Neural cell (in vitro differentiated cells): ENCODE measurements around the gene AK2. TPM values are rescaled to one million over a fixed set of nuclear protein-coding genes. Genes with fewer than 3 reads are reported as not detected.

Source experiments
- H2AFZ ChIP-seq: fragments of 200-600, 300-800 bp; sonication (generic), shearing (Covaris generic); 2 replicates; pipeline ENCODE4 v1.6.0; 2014; ENCODE audit warnings: low read depth, mild to moderate bottlenecking, antibody characterized with exemption, low read length, moderate library complexity
- H3F3A ChIP-seq: fragments of 200-600 bp; shearing (Covaris generic); 2 replicates; pipeline ENCODE4 v1.6.1; 2016; ENCODE audit warnings: mild to moderate bottlenecking, moderate library complexity, mixed read lengths, antibody characterized with exemption, low read length; ENCODE audit not compliant: insufficient read depth, poor library complexity, severe bottlenecking
- H3K27ac ChIP-seq: fragments of 200-600, 300-800 bp; sonication (generic), shearing (Covaris generic); 2 replicates; pipeline ENCODE4 v1.5.1; 2014; ENCODE audit warnings: mild to moderate bottlenecking, low read length, moderate library complexity
- H3K27me3 ChIP-seq: fragments of 300-800, 200-600 bp; sonication (generic), shearing (Covaris generic); 2 replicates; pipeline ENCODE4 v1.6.0; 2014; ENCODE audit warnings: mild to moderate bottlenecking, low read depth, low read length, moderate library complexity; ENCODE audit not compliant: insufficient read depth
- H3K36me3 ChIP-seq: fragments of 300-800, 200-600 bp; sonication (generic), shearing (Covaris generic); 2 replicates; pipeline ENCODE4 v1.5.1; 2014; ENCODE audit warnings: mild to moderate bottlenecking, antibody characterized with exemption, low read length, moderate library complexity; ENCODE audit not compliant: insufficient read depth
- H3K4me2 ChIP-seq: fragments of 300-800, 200-600 bp; sonication (generic), shearing (Covaris generic); 2 replicates; pipeline ENCODE4 v1.6.0; 2014; ENCODE audit warnings: mild to moderate bottlenecking, low read length
- H3K4me3 ChIP-seq: fragments of 300-800, 200-600 bp; sonication (generic), shearing (Covaris generic); 2 replicates; pipeline ENCODE4 v1.5.1; 2014; ENCODE audit warnings: mild to moderate bottlenecking, low read length, moderate library complexity
- H3K79me2 ChIP-seq: fragments of 200-600 bp; shearing (Covaris generic); replicated peaks from 2 replicates; pipeline ENCODE4 v1.6.0; 2014; ENCODE audit warnings: mild to moderate bottlenecking, low read length, moderate library complexity; ENCODE audit not compliant: insufficient read depth
- H3K9ac ChIP-seq: fragments of 300-800, 200-600 bp; sonication (generic), shearing (Covaris generic); 2 replicates; pipeline ENCODE4 v1.6.1; 2016; ENCODE audit warnings: mild to moderate bottlenecking, low read length, mixed read lengths
- H3K9me2 ChIP-seq: fragments of 200-600 bp; shearing (Covaris generic); 2 replicates; pipeline ENCODE4 v1.6.1; 2016; ENCODE audit warnings: mild to moderate bottlenecking, low read length, mixed read lengths; ENCODE audit not compliant: insufficient read depth
- H3K9me3 ChIP-seq: fragments of 200-600, 300-800 bp; sonication (generic), shearing (Covaris generic); 2 replicates; pipeline ENCODE4 v1.6.1; 2016; ENCODE audit warnings: mild to moderate bottlenecking, mixed run types, low read length, moderate library complexity, mixed read lengths
- H4K20me1 ChIP-seq: fragments of 200-600 bp; shearing (Covaris generic); 2 replicates; pipeline ENCODE4 v1.6.1; 2016; ENCODE audit warnings: mild to moderate bottlenecking, mixed run types; ENCODE audit not compliant: insufficient read depth
- EP300 ChIP-seq: fragments of 450-650 bp; conservative IDR thresholded peaks from 2 replicates; pipeline ENCODE4 v1.6.1; 2014; ENCODE audit warnings: antibody characterized with exemption, mild to moderate bottlenecking, moderate library complexity; ENCODE audit not compliant: poor library complexity, severe bottlenecking
- EZH2 ChIP-seq: fragments of 200-600, 300-800 bp; shearing (Covaris generic), sonication (generic); IDR thresholded peaks from 2 replicates; pipeline ENCODE4 v1.6.1; 2014; ENCODE audit warnings: antibody characterized with exemption, low read length, borderline replicate concordance, mild to moderate bottlenecking; ENCODE audit not compliant: insufficient read depth, poor library complexity, severe bottlenecking
- MXI1 ChIP-seq: fragments of 450-650 bp; conservative IDR thresholded peaks from 2 replicates; pipeline ENCODE4 v1.6.1; 2014; ENCODE audit warnings: antibody characterized with exemption, mild to moderate bottlenecking; ENCODE audit not compliant: poor library complexity, severe bottlenecking
- POLR2AphosphoS5 ChIP-seq: IDR thresholded peaks from 2 replicates; pipeline ENCODE4 v1.6.1; 2012
- RAD21 ChIP-seq: fragments of 450-650 bp; conservative IDR thresholded peaks from 2 replicates; pipeline ENCODE4 v1.6.1; 2014; ENCODE audit warnings: antibody characterized with exemption, mild to moderate bottlenecking, moderate library complexity
- SMC3 ChIP-seq: fragments of 450-650 bp; conservative IDR thresholded peaks from 2 replicates; pipeline ENCODE4 v1.6.1; 2014; ENCODE audit warnings: antibody characterized with exemption, mild to moderate bottlenecking, moderate library complexity; ENCODE audit not compliant: poor library complexity
- TAF1 ChIP-seq: IDR thresholded peaks from 2 replicates; pipeline ENCODE4 v1.6.1; 2012; ENCODE audit warnings: low read depth
- polyA plus RNA-seq: library from polyadenylated mRNA; depleted of rRNA; stranded (reverse); fragments of >200 nt; gene quantifications from 2 replicates; pipeline ENCODE4 v1.2.3, GENCODE V29; 2014
- TF ChIP-seq, protein P1 (sequence below): fragments of 450-650 bp; IDR thresholded peaks from 2 replicates; pipeline ENCODE4 v1.5.1; 2014; ENCODE audit warnings: antibody characterized with exemption, mild to moderate bottlenecking, moderate library complexity; ENCODE audit not compliant: poor library complexity, severe bottlenecking
- TF ChIP-seq, protein P2 (sequence below): IDR thresholded peaks from 2 replicates; pipeline ENCODE4 v1.6.1; 2012; ENCODE audit warnings: borderline replicate concordance

Gene AK2
- polyA plus RNA-seq, 1 donor from 2014 or later, result 107 TPM

DNA sequence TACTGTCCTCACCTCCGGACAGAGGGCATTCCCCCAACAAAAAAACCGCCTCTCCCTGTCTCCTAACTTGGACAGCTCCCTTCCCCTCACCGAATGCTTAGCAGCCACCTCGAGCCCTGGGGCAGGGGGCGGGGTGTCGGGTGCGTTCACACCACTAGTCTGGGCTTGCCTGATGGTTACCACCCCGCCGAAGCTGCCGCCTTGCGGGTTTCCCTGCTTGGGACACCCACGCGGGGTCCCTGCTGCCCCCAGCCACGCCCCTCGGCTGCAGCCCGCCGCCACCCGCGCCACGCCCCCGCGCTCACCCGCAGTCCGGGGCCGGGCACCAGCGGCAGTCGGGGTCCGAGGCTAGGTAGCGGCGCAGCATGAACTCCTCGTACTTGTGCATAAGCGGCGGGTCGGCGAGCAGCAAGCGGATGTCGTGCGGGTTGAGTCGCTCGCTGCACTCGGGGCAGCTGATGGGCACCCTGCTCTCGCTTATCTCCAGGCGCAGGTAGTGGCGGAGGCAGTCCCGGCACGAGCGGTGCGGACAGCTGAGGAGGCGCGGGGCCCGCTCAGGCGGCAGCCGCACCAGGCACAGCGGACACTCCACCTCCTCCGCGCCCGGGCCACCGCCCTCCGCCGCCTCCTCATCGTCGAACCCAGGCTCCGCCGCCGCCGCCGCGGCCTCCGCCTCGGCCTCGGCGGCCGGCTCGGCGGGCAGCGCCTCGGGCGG, 72.8 kb downstream of the AK2 start:
- no peaks in the 10 kb centered on the region for H3F3A ChIP-seq
- peak overlapping the region; percentile 91 for H3K4me3 ChIP-seq
- H3K27ac ChIP-seq, result peak overlapping the region; percentile 72
- H3K9me2 ChIP-seq, result no peaks in the 10 kb centered on the region
- peaks cover 39% of the 10 kb centered on the region for H3K79me2 ChIP-seq
- peak overlapping the region; percentile 25 for H3K4me2 ChIP-seq
- no peaks in the 10 kb centered on the region for H3K36me3 ChIP-seq
- H3K9ac ChIP-seq, result peak overlapping the region; percentile 85
- no peak overlapping the region for H2AFZ ChIP-seq
- peak; percentile 63 for TF ChIP-seq MXI1
- TF ChIP-seq TAF1, result peak; percentile 8
- TF ChIP-seq SMC3, result peak; percentile 48
- no peak for TF ChIP-seq EP300
- TF ChIP-seq POLR2AphosphoS5, result peak; percentile 27
- TF ChIP-seq, protein P1, sequence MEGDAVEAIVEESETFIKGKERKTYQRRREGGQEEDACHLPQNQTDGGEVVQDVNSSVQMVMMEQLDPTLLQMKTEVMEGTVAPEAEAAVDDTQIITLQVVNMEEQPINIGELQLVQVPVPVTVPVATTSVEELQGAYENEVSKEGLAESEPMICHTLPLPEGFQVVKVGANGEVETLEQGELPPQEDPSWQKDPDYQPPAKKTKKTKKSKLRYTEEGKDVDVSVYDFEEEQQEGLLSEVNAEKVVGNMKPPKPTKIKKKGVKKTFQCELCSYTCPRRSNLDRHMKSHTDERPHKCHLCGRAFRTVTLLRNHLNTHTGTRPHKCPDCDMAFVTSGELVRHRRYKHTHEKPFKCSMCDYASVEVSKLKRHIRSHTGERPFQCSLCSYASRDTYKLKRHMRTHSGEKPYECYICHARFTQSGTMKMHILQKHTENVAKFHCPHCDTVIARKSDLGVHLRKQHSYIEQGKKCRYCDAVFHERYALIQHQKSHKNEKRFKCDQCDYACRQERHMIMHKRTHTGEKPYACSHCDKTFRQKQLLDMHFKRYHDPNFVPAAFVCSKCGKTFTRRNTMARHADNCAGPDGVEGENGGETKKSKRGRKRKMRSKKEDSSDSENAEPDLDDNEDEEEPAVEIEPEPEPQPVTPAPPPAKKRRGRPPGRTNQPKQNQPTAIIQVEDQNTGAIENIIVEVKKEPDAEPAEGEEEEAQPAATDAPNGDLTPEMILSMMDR, result peak; percentile 31
- TF ChIP-seq EZH2, result no peak
- TF ChIP-seq, protein P2, sequence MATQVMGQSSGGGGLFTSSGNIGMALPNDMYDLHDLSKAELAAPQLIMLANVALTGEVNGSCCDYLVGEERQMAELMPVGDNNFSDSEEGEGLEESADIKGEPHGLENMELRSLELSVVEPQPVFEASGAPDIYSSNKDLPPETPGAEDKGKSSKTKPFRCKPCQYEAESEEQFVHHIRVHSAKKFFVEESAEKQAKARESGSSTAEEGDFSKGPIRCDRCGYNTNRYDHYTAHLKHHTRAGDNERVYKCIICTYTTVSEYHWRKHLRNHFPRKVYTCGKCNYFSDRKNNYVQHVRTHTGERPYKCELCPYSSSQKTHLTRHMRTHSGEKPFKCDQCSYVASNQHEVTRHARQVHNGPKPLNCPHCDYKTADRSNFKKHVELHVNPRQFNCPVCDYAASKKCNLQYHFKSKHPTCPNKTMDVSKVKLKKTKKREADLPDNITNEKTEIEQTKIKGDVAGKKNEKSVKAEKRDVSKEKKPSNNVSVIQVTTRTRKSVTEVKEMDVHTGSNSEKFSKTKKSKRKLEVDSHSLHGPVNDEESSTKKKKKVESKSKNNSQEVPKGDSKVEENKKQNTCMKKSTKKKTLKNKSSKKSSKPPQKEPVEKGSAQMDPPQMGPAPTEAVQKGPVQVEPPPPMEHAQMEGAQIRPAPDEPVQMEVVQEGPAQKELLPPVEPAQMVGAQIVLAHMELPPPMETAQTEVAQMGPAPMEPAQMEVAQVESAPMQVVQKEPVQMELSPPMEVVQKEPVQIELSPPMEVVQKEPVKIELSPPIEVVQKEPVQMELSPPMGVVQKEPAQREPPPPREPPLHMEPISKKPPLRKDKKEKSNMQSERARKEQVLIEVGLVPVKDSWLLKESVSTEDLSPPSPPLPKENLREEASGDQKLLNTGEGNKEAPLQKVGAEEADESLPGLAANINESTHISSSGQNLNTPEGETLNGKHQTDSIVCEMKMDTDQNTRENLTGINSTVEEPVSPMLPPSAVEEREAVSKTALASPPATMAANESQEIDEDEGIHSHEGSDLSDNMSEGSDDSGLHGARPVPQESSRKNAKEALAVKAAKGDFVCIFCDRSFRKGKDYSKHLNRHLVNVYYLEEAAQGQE, result peak; percentile 6
- peak; percentile 37 for TF ChIP-seq RAD21
- peaks cover 4% of the 10 kb centered on the region for H4K20me1 ChIP-seq
- no peaks in the 10 kb centered on the region for H3K9me3 ChIP-seq
- no peaks in the 10 kb centered on the region for H3K27me3 ChIP-seq

DNA sequence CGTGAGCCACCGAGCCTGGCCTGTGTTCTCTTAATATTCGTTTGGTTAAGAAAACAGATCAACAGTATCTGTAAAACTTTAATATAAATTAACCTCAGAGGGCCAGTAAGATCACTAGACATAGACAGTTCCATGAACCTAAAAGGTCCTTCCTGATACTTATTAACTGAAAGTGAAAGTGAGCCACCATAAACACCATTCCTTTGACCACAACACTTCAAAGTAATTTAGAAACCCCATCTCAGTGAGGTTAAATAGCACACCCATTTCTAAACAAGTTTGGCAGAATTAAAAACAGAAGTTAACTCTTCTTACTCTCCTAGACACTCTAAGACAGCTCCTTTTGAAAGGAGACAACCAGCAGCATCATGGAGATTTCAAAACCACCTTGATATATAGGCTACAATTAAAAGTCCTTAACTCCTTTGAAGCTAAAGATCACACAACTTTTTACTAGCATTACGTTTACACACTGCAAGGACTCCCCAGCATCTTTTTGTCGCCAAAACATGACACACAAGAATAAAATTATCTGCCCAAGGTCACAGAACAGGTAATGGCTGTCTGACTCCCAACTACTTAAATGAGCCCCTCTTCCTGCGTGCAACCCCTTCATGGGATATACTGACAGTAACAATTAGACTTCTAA, 74.3 kb downstream of the AK2 start:
- peak overlapping the region; percentile 11 for H3K9ac ChIP-seq
- no peaks in the 10 kb centered on the region for H3K9me2 ChIP-seq
- H3K36me3 ChIP-seq, result no peaks in the 10 kb centered on the region
- peaks cover 45% of the 10 kb centered on the region for H3K79me2 ChIP-seq
- peaks cover 4% of the 10 kb centered on the region for H4K20me1 ChIP-seq
- H3F3A ChIP-seq, result no peaks in the 10 kb centered on the region
- no peak overlapping the region for H3K27ac ChIP-seq
- peak overlapping the region; percentile 91 for H3K4me3 ChIP-seq
- H3K27me3 ChIP-seq, result no peaks in the 10 kb centered on the region
- H3K4me2 ChIP-seq, result peak overlapping the region; percentile 62
- H3K9me3 ChIP-seq, result no peaks in the 10 kb centered on the region
- no peak overlapping the region for H2AFZ ChIP-seq
- no peak for TF ChIP-seq POLR2AphosphoS5
- TF ChIP-seq, protein P1, result no peak
- TF ChIP-seq SMC3, result no peak
- no peak for TF ChIP-seq EZH2
- no peak for TF ChIP-seq TAF1
- TF ChIP-seq RAD21, result no peak
- TF ChIP-seq, protein P2, result no peak
- TF ChIP-seq EP300, result no peak
- no peak for TF ChIP-seq MXI1
